Measurements from ENCODE around the gene IL10RA. TPM values are rescaled to one million over a fixed set of nuclear protein-coding genes. Genes with fewer than 3 reads are reported as not detected.

IL10RA gene
- total RNA-seq (2013), result 466 TPM
- polyA plus RNA-seq (100 to 1,000 TPM; 152 to 413 (median 226) TPM), polyA minus RNA-seq (480 and 818 TPM in 2 replicates), total RNA-seq (307 to 851 (median 757) reads per million in 11 experiments)

- peaks cover 56% of the 10 kb centered on the region in 2 donors for H3K36me3 Mint-ChIP-seq
- Histone ChIP-seq H3K4me2 (replicated peaks; ENCODE audit: extremely low read depth, low read length, poor library complexity, severe bottlenecking) (peak within 1 kb of the TSS; percentile 100), H3K4me1 (ENCODE audit: control insufficient read depth in 1 of 2, insufficient read depth in 2 of 2, low read length in 2 of 2) (peaks cover 58 to 63% of the 10 kb centered on the region in 2 donors), H4K20me1 (ENCODE audit: insufficient read depth, low read length) (peaks cover 48% of the 10 kb centered on the region), H3K36me3 (replicated peaks in 1 of 2; ENCODE audit: control insufficient read depth in 1 of 2, insufficient read depth in 2 of 2, low read length in 2 of 2) (peaks cover 36 to 38% of the 10 kb centered on the region in 2 donors), H3K9me3 (replicated peaks in 1 of 2; ENCODE audit: control insufficient read depth in 1 of 2, insufficient read depth in 1 of 2, low read length in 2 of 2) (no peaks in the 10 kb centered on the region), H2AFZ (ENCODE audit: insufficient read depth, low read depth, low read length, poor library complexity, severe bottlenecking) (peak within 1 kb of the TSS; percentile 69), H3K4me3 (replicated peaks in 1 of 3; ENCODE audit: low read depth in 2 of 3, low read length in 3 of 3) (peak within 1 kb of the TSS; percentile 95 to 99 (median 98)), H3K79me2 (ENCODE audit: insufficient read depth, low read length) (peaks cover 70% of the 10 kb centered on the region), H3K27me3 (ENCODE audit: control insufficient read depth in 2 of 2, insufficient read depth in 2 of 2, low read length in 2 of 2) (no peaks in the 10 kb centered on the region), H3K9ac (ENCODE audit: insufficient read depth, low read length, poor library complexity, severe bottlenecking) (peak within 1 kb of the TSS; percentile 97), H3K27ac (ENCODE audit: low read depth in 1 of 2, low read length in 2 of 2) (peak within 1 kb of the TSS; percentile 96 to 100)
- WGBS (ENCODE audit: insufficient coverage), result under 1% methylated on average over 53 of the region's 71 CpGs
- H3K4me1 Mint-ChIP-seq, result peaks cover 74% of the 10 kb centered on the region
- H3K27ac Mint-ChIP-seq, result peak within 1 kb of the TSS; percentile 96 to 100 (median 98)
- TF ChIP-seq CTCF (IDR thresholded peaks at IDR 0.05), result no peak
- peak; percentile 93 to 95 (median 94) for DNase-seq
- peak within 1 kb of the TSS; percentile 93 to 98 for H3K4me3 Mint-ChIP-seq
- intact Hi-C loops (cut with micrococcal nuclease), result loop anchor here (5.0 kb wide), 3 partner anchors 34 to 169 kb away; no protein-coding TSS in a partner anchor
- peaks cover 0 to 1% (median 1%) of the 10 kb centered on the region in 3 donors for H3K27me3 Mint-ChIP-seq (ENCODE audit: low read depth in 3 of 3)
- H3K9me3 Mint-ChIP-seq, result peaks cover 0 to 5% (median 0%) of the 10 kb centered on the region in 7 donors
Observed at GRCh38 chr11:117985953-117986887, at the start of gene IL10RA. Gene IL10RA, plus strand, starts transcription at chr11:117986394. Its CDS starts 74 bp downstream, at chr11:117986468.

- H3K4me3 Mint-ChIP-seq, result no peak overlapping the region
- Histone ChIP-seq H3K9ac (ENCODE audit: insufficient read depth, low read length, poor library complexity, severe bottlenecking) (no peak overlapping the region), H4K20me1 (ENCODE audit: insufficient read depth, low read length) (no peaks in the 10 kb centered on the region), H3K4me3 (replicated peaks in 1 of 3; ENCODE audit: low read depth in 2 of 3, low read length in 3 of 3) (no peak overlapping the region), H3K4me2 (replicated peaks; ENCODE audit: extremely low read depth, low read length, poor library complexity, severe bottlenecking) (no peak overlapping the region), H3K79me2 (ENCODE audit: insufficient read depth, low read length) (no peaks in the 10 kb centered on the region), H3K4me1 (ENCODE audit: control insufficient read depth in 1 of 2, insufficient read depth in 2 of 2, low read length in 2 of 2) (peaks cover 3 to 4% of the 10 kb centered on the region in 2 donors), H3K36me3 (replicated peaks in 1 of 2; ENCODE audit: control insufficient read depth in 1 of 2, insufficient read depth in 2 of 2, low read length in 2 of 2) (no peaks in the 10 kb centered on the region), H3K27me3 (ENCODE audit: control insufficient read depth in 2 of 2, insufficient read depth in 2 of 2, low read length in 2 of 2) (no peaks in the 10 kb centered on the region), H3K27ac (ENCODE audit: low read depth in 1 of 2, low read length in 2 of 2) (no peak overlapping the region), H3K9me3 (replicated peaks in 1 of 2; ENCODE audit: control insufficient read depth in 1 of 2, insufficient read depth in 1 of 2, low read length in 2 of 2) (no peaks in the 10 kb centered on the region), H2AFZ (ENCODE audit: insufficient read depth, low read depth, low read length, poor library complexity, severe bottlenecking) (no peak overlapping the region)
- H3K36me3 Mint-ChIP-seq, result no peaks in the 10 kb centered on the region
- peaks cover 1 to 2% (median 2%) of the 10 kb centered on the region in 3 donors for H3K27me3 Mint-ChIP-seq (ENCODE audit: low read depth in 3 of 3)
- H3K9me3 Mint-ChIP-seq, result no peaks in the 10 kb centered on the region
- H3K4me1 Mint-ChIP-seq, result peaks cover 13% of the 10 kb centered on the region
- DNase-seq, result no peak
- 100% methylated on average over 2 of the region's 6 CpGs for WGBS (ENCODE audit: insufficient coverage)
- no peak for TF ChIP-seq CTCF (IDR thresholded peaks at IDR 0.05)
- H3K27ac Mint-ChIP-seq, result no peak overlapping the region
- intact Hi-C loops (cut with micrococcal nuclease), result no loop called here
Observed at GRCh38 chr11:117936973-117937372, 49.2 kb upstream of the IL10RA start.
